HG02623 (cell line): ENCODE results near the gene UBE2F.

ENCODE experiments used
- ATAC-seq: cut with Tn5 transposase; IDR thresholded peaks from one replicate; pipeline ENCODE4 v1.9.1; 2021; ENCODE audit warnings: moderate library complexity; ENCODE audit not compliant: unreplicated experiment

The UBE2F gene, protein sequence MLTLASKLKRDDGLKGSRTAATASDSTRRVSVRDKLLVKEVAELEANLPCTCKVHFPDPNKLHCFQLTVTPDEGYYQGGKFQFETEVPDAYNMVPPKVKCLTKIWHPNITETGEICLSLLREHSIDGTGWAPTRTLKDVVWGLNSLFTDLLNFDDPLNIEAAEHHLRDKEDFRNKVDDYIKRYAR

DNA sequence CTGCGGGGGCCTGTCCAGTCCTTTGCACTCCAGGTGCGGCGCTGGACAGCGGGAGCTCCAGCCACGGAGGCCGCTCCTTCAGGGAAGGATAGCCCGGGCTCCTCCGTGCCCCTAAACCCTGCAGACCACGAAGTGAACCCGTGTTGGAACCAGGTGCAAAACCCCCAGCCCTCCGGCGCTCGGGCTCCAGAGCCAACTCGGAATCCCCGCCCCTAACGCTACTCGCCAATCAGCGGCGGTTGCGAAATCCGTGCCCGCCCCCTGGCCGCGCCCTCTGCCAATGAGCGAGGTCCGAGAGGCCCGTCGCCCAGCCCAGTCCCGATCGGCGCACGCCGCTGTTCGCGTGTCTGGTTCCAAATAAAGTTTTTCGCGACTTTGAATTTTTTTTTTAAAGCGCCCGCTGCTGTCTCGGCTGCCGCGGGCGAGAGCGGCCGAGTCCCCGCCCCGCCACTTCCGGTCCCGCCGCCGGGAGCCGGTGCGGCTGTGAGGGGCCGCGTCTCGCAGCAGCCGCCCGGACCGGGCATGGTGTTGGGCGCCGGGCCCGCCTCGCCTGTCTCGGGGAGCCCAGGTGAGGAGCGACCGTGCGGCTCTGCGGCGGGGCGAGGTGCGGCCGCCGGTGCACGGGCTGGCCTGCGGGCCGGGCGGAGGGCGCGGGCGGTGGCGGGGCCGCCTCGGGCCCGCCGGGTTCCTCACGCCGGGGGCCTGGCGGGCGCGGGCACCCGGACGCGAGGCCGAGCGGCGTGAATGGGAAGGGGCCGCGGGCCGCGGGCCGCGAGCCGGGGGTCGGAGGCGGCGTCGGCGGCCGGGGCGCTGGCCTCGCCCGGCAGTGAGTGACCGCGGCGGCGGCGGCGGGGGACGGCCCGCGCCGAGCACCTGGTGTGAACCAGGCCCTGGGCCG lies at the start of gene UBE2F:
Gene UBE2F, plus strand, starts transcription at position 450 of the 898 bp plus-strand sequence. CDS start 6,094 bp downstream, outside the sequence.
- ATAC-seq, result peak; percentile 92

DNA sequence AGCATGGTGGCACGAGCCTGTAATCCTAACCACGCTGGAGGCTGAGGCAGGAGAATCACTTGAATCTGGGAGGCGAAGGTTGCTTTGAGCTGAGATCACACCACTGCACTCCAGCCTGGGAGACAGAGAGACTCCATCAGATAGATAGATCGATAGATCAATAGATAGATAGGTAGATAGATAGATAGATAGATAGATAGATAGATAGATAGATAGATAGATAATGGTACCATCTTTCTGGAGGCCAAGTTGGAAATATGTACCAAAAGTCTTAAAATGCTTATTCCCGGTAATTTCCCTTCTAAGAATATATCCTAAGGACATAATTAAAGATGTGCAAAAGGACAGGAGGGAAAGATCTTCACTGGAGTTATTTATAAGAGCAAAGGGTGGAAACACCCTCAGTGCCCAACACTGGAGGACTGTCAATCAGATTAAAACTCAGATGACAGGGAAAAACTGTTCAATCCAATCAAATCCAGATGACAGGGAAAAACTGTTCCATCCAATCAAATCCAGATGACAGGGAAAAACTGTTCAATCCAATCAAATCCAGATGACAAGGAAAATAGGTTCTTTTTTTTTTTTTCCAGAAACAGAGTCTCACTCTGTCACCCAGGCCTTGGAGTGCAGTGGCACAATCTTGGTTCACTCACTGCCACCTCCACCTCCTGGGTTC lies 49.0 kb upstream of the UBE2F start:
- no peak for ATAC-seq

DNA sequence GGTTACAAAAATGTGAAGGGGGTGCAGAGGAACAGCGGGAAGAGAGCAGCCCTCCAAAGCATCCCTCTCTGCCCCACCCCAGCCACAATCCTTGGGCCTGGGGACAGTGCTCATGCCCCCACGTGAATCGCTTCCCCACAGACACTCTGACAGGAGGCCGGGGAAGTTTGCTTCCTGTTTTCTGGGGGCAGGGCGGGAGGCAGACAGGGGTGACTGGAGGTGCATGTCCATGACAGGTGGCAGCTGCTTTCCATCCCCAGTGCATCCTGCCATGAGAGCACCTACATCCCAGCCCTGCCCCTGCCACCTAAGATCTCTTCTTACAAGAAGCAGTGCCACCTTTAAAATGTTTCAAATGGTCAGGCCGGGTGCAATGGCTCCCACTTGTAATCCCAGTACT lies 47.2 kb upstream of the UBE2F start:
- ATAC-seq, result no peak

DNA sequence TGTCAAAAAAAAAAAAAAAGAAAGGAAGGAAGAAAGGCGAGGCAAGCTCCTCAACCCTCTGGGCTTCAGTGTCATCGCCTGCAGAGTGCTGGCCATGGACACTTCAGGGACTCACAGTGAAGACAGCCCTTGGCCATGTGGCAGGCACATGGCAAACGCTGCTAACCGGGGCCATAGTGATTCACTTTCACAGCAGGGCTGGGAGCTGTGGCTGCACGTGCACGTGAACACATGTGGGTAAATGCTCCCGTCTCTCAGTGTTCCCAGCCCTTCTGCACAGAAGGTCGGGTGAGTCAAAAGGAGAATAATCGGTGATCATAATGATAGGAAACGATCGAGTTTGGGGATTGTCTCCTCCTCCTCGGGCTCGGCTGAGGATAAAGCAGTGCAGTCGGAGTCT lies 46.1 kb upstream of the UBE2F start:
- ATAC-seq, result no peak

DNA sequence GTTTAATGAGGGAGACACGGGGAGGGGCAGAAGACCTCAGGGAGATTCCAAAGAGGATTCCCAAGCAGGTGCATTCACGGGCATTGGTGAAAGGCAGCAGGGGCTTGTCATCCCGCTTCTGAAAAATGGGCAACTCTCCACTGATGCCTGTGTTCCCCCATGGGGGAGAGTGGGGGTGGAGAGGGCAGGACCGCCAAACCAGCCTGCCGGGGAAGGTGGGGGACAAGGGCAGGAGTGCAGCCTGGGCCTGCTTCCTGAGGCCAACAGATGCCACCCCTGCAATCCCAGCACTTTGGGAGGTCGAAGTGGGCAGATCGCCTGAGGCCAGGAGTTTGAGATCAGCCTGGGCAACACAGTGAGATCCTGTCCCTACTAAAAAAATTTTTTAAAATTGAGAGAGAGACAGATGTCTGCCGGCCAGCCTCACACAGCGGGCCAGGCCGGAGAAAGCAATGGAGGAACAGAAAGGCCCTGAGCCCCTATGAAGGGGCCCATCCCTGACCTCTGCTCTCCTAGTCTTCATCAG lies 44.8 kb upstream of the UBE2F start:
- ATAC-seq, result no peak

DNA sequence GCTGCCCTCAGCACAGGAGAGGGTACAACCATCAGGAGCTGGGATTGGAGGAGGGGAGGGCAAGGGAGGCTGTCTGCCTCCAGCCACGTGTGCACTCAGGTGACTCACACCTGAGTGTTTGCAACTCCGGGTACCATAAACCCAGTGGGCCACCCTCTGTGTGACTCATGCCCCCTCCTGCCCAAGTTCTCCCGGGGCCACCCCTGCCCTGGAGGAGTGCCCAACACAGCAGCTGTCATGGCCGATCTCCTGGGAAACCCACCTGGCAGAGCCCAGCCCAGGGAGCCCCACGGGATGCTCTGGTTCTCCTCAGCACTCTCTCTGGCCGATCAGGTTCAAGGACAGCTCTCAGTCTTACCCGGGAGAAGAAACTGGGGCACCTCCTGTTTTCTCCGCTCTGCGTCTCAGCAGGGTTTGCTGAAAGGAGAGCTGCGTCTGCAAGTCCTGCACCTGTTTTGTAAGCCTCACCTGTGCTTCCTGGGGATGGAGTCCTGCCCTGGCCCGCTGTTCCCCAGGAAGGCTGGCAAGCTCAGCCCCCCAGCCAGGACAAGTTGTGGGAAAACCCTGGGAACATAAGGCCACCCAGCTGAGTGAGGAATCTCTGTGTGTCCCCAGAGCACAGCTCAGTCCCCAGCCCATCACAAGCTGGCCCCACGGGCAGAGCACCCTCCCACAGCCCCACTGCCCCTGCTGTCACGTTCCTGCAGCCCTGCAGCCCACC lies 44.0 kb upstream of the UBE2F start:
- no peak for ATAC-seq

DNA sequence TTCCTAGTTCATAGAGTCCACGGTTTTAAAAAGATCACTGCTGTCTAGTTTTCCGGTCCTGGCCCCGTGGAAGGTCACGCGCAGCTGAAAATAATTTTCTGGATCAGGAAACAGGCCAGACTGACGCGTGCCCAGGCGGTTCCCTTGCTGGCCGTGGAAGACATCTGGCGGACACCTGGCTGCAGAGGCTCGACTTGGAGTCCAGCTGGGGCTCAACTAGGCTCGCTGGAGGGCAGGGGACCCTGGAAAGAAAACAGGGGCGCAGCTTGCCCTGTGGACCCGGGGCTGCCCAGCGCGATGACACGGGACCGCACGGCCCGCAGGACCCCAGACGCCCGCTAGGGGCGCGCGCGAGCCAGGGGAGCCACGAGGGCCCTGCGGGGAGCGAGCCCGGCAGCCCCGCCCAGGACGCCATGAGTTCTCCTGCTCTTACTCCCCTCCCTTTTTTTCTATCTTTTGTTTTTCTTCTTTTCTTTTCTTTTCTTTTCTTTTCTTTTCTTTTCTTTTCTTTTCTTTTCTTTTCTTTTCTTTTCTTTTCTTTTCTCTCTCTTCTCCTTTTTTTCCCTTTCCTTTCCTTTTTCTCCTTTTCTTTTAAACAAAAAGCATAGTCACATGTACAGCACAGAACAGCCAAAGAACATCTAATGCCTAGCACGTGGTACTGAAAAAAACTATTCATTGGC lies 43.2 kb upstream of the UBE2F start:
- peak; percentile 78 for ATAC-seq

DNA sequence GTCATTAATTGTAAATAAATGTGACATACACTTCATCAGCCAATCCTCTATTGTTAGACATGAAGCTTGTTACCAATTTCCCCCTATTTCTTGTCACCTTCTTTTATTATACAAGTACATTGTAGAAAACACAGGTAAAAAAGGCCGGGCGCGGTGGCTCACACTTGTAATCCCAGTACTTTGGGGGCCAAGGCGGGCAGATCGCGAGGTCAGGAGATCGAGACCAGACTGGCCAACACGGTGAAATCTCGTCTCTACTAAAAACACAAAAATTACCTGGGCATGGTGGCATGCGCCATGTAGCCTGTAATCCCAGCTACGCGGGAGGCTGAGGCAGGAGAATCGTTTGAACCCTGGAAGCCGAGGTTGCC lies 42.7 kb upstream of the UBE2F start:
- ATAC-seq, result no peak

DNA sequence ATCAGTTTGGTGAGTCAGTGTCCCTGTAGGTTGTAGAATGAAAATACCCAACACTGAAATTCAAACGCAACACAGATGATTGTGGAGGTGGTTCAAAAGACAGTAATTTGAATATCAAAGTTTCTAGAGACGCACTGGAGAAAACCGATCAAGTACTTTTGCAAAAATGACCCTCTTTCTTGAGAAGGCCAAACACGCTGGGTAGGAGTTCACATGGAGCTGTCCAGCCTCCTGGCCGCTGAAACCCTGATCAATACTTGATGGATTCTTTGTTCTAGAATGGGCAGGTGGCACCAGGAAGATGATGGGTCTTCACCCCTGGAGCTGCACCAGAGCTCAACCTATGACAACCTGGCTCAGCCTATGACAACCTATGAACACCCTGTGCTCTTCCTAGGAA lies 39.7 kb upstream of the UBE2F start:
- no peak for ATAC-seq

DNA sequence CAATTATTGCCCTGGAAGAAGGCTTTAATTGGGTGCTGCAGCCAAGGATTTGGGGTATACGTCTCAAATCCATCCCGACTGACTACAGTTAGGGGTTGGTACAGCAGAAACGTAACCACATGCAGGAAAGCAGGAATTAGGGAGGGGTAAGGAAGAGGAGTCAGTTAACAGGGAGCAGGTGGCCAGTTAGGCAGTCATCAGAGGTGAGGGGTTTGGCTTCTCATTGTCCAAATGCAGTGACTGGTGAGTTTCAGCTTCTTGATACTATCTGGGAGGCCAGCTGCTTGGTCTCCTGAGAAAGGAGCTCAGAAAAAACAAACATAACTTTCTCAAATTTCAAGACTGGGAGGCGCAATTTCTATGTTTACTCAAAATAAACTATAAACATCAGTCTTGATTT lies 38.8 kb upstream of the UBE2F start:
- no peak for ATAC-seq

DNA sequence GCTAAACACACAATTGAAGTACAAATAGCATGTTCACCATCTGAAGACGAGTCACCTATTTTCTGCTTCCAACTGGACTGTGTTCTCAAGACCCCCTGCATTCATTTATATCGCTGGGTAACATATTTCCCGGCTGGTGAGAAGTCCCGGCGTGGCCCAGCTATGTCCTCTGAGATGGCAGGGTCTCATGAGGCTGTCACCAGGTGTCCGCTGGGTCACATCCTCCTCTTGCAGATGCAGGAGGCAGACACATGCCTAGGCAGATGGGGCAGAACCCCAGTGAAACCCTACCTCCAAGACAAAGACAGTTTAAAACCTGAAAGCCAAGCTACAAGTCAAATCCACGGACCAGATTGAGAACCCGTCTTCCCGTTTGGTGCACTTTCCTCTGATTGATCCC lies 36.8 kb upstream of the UBE2F start:
- no peak for ATAC-seq

DNA sequence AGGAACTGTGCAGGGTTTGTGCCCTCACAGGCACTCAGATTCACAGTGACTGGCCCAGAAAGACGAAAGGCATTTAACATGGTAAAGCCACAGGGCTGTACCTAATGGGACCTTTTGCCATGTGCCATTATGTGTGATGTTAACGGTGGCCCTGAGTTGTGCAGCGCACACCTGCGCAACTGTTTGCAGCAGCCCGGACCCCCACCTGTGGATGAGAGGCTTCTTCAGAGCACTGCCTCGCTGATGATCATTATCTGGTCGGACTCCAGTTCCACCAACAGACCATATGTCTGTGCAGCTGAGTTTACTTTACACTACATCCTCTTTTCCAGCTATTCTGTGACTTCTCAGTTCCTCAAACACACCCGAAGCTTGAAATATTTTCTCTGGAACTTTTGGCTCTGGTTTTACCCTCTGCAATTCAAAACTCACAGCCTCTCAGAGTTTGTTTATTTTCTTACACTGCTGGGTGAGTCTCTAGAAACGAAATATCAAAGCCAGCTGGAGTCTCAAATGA lies 35.6 kb upstream of the UBE2F start:
- ATAC-seq, result no peak

DNA sequence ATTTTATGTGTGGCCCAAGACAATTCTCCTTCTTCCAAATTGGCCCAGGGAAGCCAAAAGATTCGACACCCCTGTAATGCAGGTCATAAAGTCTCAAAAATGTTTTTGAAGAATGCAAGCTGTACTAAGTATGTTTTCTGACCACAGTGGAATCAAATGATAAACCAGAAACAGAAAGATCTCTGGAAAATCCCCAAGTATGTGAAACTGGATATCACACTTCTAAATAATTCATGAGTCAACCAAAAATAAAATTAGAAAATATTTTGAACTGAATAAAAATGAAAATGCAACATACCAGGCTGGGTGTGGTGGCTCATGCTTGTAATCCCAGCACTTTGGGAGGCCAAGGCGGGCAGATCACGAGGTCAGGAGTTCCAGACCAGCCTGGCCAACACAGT lies 34.1 kb upstream of the UBE2F start:
- ATAC-seq, result no peak

DNA sequence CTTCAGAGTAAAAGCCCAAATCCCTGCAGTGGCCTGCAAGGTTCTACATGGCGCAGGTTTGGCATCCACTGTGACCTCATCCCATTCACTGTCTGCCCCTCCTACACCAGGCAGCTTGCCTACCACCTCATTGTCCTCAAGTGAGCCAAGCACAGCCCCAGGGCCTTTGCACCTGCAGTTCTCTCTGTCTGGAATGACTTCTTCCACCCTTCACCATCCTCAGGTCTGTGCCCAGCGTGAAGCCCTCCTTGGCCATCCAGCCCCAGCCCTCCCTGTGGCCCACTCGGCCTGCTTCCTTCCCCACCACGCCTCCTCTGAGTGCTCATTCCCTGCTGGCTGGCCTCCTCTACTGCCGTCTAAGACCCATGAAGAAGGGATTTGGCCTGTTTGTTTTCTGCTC lies 32.6 kb upstream of the UBE2F start:
- ATAC-seq, result no peak

DNA sequence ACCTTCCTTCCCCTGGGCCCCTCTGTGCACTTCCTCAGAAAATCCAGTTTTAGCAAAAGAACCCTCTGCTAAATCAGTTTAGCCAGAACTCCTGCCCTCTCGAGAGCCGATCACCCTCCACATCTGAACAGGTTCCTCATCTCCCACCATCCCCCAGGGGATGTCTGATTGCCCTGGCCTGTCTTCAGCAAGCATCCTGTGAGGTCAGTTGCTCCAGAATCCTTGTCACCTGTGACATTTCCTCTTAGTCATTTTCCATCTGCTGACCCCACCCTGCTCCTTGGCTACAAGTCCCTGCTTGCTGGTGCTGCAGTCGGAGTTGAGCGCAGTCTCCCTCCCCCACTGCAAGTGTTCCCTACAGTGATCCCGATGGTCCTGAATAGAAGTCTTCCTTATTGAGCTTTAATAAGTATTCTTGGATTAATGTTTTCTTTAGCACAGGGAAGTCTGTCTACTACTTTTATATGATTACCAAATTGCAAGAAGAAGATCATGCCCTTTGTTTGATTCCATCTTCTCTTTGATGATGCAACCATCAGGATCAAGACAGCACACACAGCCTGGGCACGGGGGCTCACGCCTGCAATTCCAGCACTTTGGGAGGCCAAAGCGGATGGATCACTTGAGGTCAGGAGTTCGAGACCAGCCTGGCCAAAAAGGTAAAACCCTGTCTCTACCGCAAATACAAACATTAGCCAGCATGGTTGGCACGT lies 30.9 kb upstream of the UBE2F start:
- ATAC-seq, result no peak

DNA sequence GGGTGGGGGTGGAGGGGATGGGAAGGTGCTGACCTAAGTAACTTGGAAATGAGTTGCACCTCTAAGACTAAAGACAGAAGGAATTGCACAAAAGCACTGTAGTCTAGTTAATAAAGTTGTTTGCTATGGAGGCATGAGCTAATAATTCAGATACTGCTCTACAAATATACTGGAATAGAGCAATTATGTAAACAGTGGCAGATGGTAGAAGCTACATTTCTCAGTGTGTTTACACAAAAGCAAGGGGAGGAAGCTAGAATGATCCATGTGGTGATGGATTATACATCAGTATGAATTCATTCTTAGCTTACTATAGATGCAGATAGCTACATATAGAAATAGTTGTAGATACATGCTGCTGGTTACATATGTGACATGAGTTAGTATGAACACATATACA lies 27.6 kb upstream of the UBE2F start:
- ATAC-seq, result no peak

DNA sequence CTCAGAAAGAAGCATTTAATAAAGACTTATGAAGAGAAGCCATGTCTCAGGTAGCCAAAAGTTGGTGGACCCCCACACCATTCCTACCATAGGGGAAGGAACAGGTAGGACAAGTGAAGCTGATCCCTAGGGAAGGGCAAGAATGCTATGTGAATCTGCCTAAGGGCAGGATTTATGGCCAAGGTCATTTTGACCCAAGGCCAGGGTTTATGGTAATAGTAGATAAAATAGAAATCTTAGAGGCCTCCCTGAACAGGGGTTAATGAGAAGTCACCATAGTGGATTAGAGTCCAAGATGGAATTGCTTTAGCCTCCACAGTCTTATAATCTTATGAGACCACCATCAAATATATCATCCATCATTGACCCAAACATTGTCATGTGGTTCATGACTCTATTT lies 26.0 kb upstream of the UBE2F start:
- ATAC-seq, result no peak

DNA sequence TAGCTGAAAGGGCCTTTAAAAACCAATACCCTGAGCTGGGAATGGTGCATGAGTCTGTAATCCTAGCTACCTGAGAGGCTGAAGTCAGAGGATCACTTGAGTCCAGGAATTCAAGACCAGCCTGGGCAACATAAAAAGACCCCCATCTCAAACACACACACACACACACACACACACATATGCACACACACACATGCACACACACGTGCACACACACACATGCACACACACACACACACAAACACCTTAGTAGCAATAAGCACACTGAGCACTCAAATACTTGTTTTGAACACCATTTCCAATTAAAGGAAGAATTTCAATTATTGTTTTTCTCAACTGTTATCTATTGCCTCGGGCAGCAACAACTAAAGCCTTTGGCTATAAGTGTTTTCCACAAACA lies 25.6 kb upstream of the UBE2F start:
- ATAC-seq, result no peak

DNA sequence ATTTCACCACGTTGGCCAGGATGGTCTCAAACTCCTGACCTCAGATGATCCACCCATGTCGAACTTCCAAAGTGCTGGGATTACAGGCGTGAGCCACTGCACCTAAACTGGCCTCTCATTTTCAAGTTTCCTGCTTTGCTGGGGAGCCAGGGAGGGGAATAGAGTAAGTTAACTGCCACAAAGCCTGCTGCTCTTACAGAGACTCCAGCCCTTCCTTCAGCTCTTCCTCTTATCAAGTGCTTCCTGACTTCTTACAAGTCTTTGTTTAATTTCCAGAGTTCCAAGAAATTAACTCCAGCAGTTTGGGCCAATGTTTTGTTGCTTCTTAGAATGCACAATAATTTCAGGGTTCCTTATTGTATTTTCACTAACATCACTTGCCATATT lies 24.3 kb upstream of the UBE2F start:
- ATAC-seq, result no peak
